Left cardiac atrium (tissue), 4 donors: ENCODE results near the gene DNAJC4. TPM values are rescaled to one million over a fixed set of nuclear protein-coding genes. Genes with fewer than 3 reads are reported as not detected.

ENCODE experiments used
- ATAC-seq, 2 donors: fragments of 200-7000 bp; cut with Tn5 transposase; one replicate each; pipeline ENCODE4 v1.9.1; 2020; ENCODE audit warnings: mild to moderate bottlenecking in 2 of 2, moderate library complexity in 2 of 2
- DNase-seq: peaks from one replicate; pipeline ENCODE4 v3.0.0-alpha.2; 2020
- intact Hi-C, 2 donors: fragments of 100-400 bp; cut with DNase I; formaldehyde crosslinking; loops; one replicate each; pipeline versions ENCODE4 v1.14.1 to v1.15.1; 2022 to 2023
- total RNA-seq, 2 donors: library from RNA; stranded (reverse); fragmentation: NEBNext Ultra II Directional; extraction: Animal tissue kit (Norgen Biotek cat#: 25700); gene quantifications; one replicate each; pipeline ENCODE4 v1.2.1, GENCODE V29; 2021
- donor health status: DM: no; HTN: yes; CAD: no.
- donor health status: DM: no; HTN: yes; CAD: no; lungs with severe emphysema.
- donor health status: DM: yes; HTN: yes; CAD: no.
- donor health status: Dilated cardiomyopathy.

The DNAJC4 gene
- total RNA-seq, 2 donors from 2014 or later: 49.2 to 49.3 TPM

- ATAC-seq: no peak
- intact Hi-C loops: no loop called here
- no peak for DNase-seq
Measured at GRCh38 chr11:64263021-64263946, 32.9 kb downstream of the DNAJC4 start.

- DNase-seq: no peak
- ATAC-seq: no peak
- intact Hi-C loops: no loop called here
Measured at GRCh38 chr11:64263947-64264317, 33.6 kb downstream of the DNAJC4 start.

DNA sequence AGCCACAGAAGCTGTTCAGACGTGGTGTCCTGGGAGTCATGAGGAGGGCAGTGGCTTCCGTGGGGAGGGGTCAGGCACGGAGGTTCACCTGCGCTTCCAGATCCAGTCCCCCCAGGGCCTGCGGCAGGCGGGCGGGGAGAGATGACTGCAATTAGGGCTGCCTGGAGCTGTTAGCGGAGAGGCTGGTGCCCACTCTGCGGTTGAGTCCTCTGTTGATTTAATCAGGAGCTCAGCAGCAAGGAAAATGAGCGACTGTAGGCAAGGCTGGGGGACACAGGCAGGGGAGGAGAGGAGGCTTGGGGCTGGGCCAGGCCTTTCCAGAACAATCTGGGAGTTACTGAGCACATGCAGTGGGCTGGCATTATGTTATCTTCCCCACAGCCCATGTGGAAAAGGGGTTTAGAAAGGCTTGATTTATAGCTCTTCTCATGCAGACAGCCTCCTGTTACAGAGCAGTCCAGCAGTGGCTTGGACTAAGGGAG is 34.1 kb downstream of the DNAJC4 start:
- no peak for ATAC-seq
- no peak for DNase-seq
- intact Hi-C loops: no loop called here

DNA sequence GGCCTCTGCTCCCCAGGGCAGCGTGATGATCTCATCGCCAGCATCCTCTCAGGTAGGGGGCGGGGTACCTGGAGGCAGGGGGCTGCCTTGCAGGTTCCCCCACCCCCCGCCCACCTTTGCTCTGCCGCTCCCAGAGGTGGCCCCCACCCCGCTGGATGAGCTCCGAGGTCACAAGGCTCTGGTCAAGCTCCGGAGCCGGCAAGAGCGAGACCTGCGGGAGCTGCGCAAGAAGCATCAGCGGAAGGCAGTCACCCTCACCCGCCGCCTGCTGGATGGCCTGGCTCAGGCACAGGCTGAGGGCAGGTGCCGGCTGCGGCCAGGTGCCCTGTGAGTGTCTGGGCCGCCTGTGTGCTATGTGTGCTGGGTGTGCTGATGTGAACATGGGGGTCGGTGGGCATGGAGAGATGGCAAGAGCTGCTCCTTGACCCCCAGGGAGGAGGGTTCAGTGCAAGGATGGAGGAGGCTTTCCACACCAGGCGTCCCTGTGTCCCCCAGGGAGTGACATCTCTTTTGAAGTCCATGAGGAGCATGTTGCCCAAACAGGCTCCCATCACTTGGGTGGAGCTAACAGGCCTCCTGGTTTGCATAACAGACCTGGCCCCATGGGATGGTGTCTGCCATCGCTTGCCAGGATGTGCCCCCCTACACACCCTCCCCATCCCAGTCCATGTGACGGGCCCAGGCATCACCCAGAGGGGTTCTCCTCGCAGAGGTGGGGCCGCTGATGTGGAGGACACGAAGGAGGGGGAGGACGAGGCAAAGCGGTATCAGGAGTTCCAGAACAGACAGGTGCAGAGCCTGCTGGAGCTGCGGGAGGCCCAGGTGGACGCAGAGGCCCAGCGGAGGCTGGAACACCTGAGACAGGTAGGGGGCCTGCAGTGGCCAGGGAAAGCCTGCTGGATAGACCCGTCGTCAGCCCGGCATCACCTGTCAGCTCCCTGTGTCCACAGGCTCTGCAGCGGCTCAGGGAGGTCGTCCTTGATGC is 35.1 kb downstream of the DNAJC4 start:
- DNase-seq (no peak), ATAC-seq (no peak)
- intact Hi-C loops: no loop called here

DNA sequence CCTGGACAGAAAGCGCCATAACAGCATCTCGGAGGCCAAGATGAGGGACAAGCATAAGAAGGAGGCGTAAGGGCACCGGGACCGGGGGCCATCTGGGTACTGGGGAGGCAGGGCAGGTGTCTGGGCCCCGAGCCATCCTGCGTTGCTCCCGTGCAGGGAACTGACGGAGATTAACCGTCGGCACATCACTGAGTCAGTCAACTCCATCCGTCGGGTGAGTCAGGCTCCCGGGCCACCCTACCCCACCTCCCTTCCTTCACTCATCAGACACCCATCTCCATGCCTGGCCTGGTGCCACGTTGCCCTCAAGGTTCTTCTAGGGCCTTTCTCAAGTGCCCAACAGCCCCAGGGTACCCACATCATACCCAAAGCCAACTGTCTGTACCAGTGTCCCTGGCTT is 36.0 kb downstream of the DNAJC4 start:
- DNase-seq: no peak
- ATAC-seq: no peak
- intact Hi-C loops: no loop called here

- ATAC-seq (no peak), DNase-seq (peak; percentile 64)
- intact Hi-C loops: no loop called here
Measured at GRCh38 chr11:64267207-64267945, 37.0 kb downstream of the DNAJC4 start.

- intact Hi-C loops: no loop called here
- DNase-seq (peak; percentile 90), ATAC-seq (peak; percentile 3 to 16)
Measured at GRCh38 chr11:64268025-64268892, 37.9 kb downstream of the DNAJC4 start.

DNA sequence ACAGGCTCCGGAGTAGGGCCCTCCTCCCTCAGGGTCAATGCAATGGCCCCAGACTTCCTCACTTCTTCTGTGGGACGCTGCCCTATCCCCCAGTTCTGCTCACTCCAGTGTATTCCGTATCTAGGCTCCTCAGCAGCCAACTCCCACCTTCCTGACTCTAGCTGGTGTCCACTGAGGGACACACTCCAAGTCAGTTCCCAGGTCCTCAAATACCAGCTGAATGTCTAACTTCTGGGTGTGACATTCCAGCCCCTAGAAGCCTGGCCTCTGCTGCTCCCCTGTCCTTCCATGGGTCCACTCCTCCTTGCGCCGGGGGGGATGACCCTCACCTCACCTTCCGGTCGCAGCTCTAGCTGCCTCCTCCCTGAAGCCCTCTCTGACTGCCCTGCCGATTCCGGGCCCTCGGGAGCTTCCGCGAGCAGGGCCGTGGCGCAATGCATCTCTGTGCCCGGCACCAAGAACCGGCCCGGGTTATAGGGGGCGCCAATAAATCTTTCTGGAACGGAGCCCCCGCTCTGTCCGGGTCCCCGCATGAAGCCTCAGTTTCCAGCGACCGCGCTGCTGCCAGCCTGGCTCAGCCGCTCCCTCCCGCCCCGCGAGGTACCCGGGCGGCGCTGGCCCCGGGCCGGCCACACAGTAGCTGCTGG is 38.7 kb downstream of the DNAJC4 start:
- DNase-seq: peak; percentile 81
- peak; percentile 16 to 18 for ATAC-seq
- intact Hi-C loops: no loop called here

- intact Hi-C loops: loop anchor here in 1 of 2 donors (1.0 kb wide), 1 partner anchor 16 kb away; the partner anchor contains the start of gene GPR137
- ATAC-seq: peak; percentile 85 to 89
- peak; percentile 98 for DNase-seq
Measured at GRCh38 chr11:64269540-64270220, 39.3 kb downstream of the DNAJC4 start.

DNA sequence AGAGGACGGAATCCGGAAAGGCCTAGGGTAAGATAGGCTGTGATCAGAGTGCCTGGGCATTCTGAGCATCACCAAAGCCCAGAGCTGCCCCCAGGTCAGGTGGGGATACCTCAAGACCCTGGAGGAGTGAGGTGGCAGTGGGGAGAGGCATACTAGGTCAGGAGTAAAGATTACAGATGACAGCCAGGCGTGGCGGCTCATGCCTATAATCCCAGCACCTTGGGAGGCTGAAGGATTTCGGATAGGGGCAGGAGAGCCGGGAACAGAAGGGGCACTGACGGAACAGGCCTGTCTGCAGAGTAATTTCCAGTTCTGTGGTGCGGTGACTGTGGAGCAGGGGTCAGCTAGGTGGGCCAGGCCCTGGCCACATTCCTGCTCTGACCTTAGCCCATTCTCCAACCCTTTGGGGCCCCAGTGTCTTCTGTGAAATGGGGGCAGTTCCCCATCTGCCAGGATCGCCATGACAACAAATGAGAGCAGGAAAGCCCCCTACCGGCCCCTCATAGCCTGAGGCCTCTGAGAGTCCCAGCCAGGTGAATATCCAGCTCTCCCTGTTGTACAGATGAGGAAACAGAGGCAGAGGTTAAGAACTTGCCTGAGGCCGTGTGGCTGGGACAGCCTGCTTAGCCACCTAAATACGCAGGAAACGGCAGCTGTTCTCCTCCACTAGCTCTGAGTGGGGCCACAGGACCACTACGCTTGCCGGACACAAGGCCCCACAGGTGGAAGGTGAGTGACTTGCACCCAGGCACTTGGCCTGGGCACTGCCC is 44.9 kb downstream of the DNAJC4 start:
- DNase-seq: no peak
- no peak for ATAC-seq
- intact Hi-C loops: no loop called here

GRCh38 chr11:64275841-64276240 is 45.5 kb downstream of the DNAJC4 start:
- no peak for DNase-seq
- intact Hi-C loops: no loop called here
- ATAC-seq: no peak

DNA sequence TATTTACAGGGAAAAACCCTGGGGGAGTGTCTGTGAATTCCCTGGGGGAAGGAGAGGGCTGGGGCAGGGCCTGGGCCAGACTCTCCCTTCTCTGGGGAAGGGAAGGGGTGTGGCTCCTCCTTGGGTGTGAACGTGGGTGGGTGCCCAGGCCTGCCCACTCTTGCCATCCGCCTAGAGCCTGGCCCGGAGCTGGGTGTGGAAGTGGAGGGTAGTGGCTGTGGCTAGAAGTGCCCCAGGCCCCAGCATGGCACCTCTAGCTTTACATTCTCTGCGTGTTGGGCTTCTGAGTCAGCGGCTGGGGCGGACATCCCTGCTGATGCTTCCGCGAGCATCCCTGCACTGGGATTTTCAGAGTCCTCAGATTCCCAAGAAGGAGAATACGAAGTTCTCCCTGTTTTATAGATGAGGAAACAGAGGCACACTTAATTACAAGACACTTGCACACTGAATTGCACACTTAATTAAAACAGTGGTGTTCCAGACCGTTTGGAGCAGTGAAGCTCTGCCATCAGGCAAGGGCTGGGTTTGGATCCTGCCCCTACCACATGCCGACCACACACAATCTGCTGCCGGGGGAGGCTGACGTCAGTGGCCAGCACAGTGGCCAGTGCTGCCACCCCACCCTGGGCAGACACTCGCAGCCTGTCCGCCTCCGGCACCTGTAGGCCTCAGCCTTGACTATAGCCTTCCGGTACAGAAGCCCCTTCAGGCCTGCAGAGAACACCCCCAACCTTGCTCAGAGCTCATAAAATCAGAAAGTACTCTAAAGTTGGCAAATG is 46.5 kb downstream of the DNAJC4 start:
- intact Hi-C loops: no loop called here
- peak in 1 of 2 donors; percentile 23 for ATAC-seq

DNA sequence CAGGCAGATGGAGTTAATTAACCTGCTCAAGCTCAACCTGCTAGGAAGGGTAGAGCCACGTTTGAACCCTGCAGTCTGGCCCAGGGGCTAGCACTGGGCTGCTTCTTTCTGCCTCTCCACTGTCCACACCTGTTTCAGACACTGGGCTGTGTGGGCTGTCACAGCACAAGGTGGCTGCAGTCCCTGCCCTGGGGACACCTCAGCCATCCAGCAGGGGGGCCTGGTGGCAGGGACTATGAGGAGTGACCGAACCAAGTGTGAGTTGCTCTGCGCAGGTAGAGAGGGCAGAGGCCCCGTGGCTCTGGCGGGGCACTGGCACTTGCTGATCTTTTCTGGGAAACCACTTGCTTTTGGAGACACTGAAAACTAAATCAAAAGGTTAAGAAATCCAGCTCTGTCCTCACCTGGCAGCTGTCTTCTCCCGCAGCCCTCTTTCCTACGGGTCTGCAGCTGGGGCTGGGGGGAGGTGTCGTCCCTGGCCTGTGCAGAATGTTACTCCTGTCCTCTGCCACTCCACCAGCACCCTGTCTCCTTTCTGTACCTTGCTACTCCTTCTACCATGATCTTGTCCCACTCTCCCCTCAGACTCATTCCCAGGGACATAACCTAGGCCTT is 48.3 kb downstream of the DNAJC4 start:
- DNase-seq (no peak), ATAC-seq (no peak)
- intact Hi-C loops: no loop called here

More for the DNA sequence above, 46.5 kb downstream of the DNAJC4 start:
- DNase-seq: no peak

GRCh38 chr11:64281957-64282770 is 51.8 kb downstream of the DNAJC4 start:
- intact Hi-C loops: no loop called here
- ATAC-seq: no peak
- DNase-seq: no peak
